Naive thymus-derived CD4-positive, alpha-beta T cell (primary cell): ENCODE results near the gene SNRNP70. TPM values are rescaled to one million over a fixed set of nuclear protein-coding genes. Genes with fewer than 3 reads are reported as not detected.
A peak's percentile ranks its signal among the peaks of the same experiment; 100 is the strongest.

ENCODE experiments used
- ATAC-seq: fragments of 150-1000 bp; cut with Tn5 transposase; 2 replicates; pipeline ENCODE4 v1.10.0; 2021; ENCODE audit warnings: mild to moderate bottlenecking, moderate library complexity
- CTCF ChIA-PET: fragments of 350-600 bp; sonication (Branson Sonifier 250); formaldehyde crosslinking; loops from one replicate; lab custom pipeline; 2021; ENCODE audit warnings: antibody characterized with exemption; lab: Charles Lee
- POLR2A ChIA-PET: fragments of 350-600 bp; sonication (Branson Sonifier 250); formaldehyde crosslinking; loops from one replicate; lab custom pipeline; 2021; ENCODE audit warnings: antibody characterized with exemption, inconsistent platforms; lab: Charles Lee
- DNase-seq, 9 donors: peaks; one replicate each; pipeline versions ENCODE4 v3.0.0 to v3.0.0-alpha.2; 2020 to 2022; ENCODE audit warnings: mixed read lengths in 1 of 9
- H3K27ac ChIP-seq: one replicate; pipeline ENCODE4 v1.7.0; 2013; ENCODE audit warnings: mild to moderate bottlenecking, low read depth, low read length, moderate library complexity
- H3K27me3 ChIP-seq, 2 donors: one replicate each; pipeline ENCODE4 v1.7.0; 2013; ENCODE audit warnings: low read length in 2 of 2, mild to moderate bottlenecking in 2 of 2, moderate library complexity in 2 of 2; ENCODE audit not compliant: control insufficient read depth in 2 of 2, insufficient read depth in 2 of 2
- H3K36me3 ChIP-seq, 3 experiments: 1 replicate in 2 of 3; 2 replicates in 1 of 3; pipeline ENCODE4 v1.7.0; 2013; ENCODE audit warnings: low read length in 3 of 3, mild to moderate bottlenecking in 3 of 3, moderate library complexity in 1 of 3; ENCODE audit not compliant: insufficient read depth in 3 of 3, control insufficient read depth in 2 of 3
- H3K4me1 ChIP-seq, 2 donors: one replicate each; pipeline ENCODE4 v1.7.0; 2013; ENCODE audit warnings: low read length in 2 of 2, mild to moderate bottlenecking in 2 of 2, moderate library complexity in 1 of 2; ENCODE audit not compliant: control insufficient read depth in 2 of 2, insufficient read depth in 2 of 2
- H3K4me3 ChIP-seq: 2 replicates; pipeline ENCODE4 v1.7.0; 2013; ENCODE audit warnings: mild to moderate bottlenecking, low read length
- H3K9me3 ChIP-seq, 3 experiments: 1 replicate in 2 of 3; 2 replicates in 1 of 3; pipeline ENCODE4 v1.7.0; 2013; ENCODE audit warnings: low read length in 3 of 3; ENCODE audit not compliant: control insufficient read depth in 2 of 3
- H3K27ac Mint-ChIP-seq, 9 donors: one replicate each; pipeline ENCODE4 v1.8.0; 2020 to 2022; ENCODE audit warnings: mixed read lengths in 9 of 9, mild to moderate bottlenecking in 8 of 9, moderate library complexity in 5 of 9, inconsistent platforms in 2 of 9
- H3K27me3 Mint-ChIP-seq, 5 donors: one replicate each; pipeline ENCODE4 v1.8.0; 2021 to 2022; ENCODE audit warnings: mixed read lengths in 5 of 5, mild to moderate bottlenecking in 1 of 5
- H3K36me3 Mint-ChIP-seq, 5 donors: one replicate each; pipeline ENCODE4 v1.8.0; 2020 to 2022; ENCODE audit warnings: mixed read lengths in 5 of 5, mild to moderate bottlenecking in 3 of 5, inconsistent platforms in 1 of 5
- H3K4me1 Mint-ChIP-seq, 7 donors: one replicate each; pipeline ENCODE4 v1.8.0; 2020 to 2022; ENCODE audit warnings: mixed read lengths in 7 of 7, mild to moderate bottlenecking in 3 of 7, inconsistent platforms in 1 of 7
- H3K4me3 Mint-ChIP-seq, 10 donors: one replicate each; pipeline ENCODE4 v1.8.0; 2020 to 2022; ENCODE audit warnings: mild to moderate bottlenecking in 10 of 10, mixed read lengths in 10 of 10, moderate library complexity in 6 of 10, inconsistent platforms in 2 of 10
- H3K9me3 Mint-ChIP-seq, 11 donors: one replicate each; pipeline ENCODE4 v1.8.0; 2020 to 2022; ENCODE audit warnings: mixed read lengths in 11 of 11, mild to moderate bottlenecking in 4 of 11, inconsistent platforms in 1 of 11, moderate library complexity in 1 of 11
- intact Hi-C, 2 donors: fragments of 100-400 bp; cut with micrococcal nuclease; formaldehyde crosslinking; loops; one replicate each; pipeline ENCODE4 v1.15.1; 2023
- polyA plus RNA-seq, 2 donors: library from polyadenylated mRNA; unstranded; fragments of 300-500 nt; fragmentation: Illumina TruSeq; gene quantifications; one replicate each; pipeline ENCODE4 v1.2.3, GENCODE V29; 2021
- total RNA-seq, 6 experiments: library from RNA in 5 of 6; stranded (reverse) in 5 of 6; gene quantifications; 1 replicate in 5 of 6; 2 replicates in 1 of 6; pipeline ENCODE4 v1.2.3 and lab custom pipeline; 2021 to 2026

Gene SNRNP70
- total and polyA plus RNA-seq, 7 experiments from 2014 or later, result 48.0 to 837 (median 326) TPM

DNA sequence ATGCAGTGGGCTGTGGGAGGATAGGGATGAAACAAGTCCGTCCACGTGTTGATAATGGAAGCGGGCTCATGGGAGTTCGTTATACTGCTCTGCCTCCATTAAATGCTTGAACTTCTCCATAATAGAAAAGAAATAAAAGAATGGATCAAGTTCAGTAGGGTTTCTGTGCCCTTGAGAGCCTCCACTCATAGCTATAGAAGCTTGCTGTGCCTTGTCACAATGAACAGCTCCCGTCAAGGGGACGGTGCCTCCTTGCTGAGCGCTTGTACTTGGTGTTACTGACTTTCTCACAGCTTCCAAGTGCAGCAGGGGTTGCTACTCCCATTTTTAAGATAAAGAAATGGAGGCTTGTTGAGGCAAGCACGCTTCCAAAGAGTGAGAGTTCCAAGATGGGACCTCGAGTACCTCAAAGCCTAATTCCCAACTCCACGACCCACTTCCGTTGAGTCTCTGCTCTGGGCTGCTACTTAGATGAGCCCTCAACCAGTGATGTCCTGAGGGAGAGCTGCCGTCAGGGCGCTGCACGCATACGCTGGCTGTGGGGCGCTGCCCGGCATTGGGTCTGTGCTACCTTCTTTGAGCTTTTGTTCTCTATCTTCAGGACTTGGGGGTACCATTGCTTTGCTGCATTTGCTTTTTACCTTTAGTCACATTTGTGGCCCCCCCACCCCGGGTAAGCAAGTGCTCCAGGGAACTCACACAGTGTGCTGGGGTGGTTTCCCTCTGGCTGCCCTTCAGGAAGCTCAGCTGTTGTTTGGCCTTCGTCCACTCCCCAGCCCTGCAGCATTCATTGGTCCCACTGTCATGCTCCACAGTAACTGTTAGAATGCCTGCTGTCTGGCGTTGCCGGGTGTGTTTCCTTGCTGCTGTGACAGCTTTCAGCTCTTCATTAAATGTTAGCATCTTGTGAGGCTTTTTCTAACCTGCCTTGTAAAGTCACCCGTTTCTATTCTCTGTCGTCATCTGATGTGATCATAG is 9.5 kb downstream of the SNRNP70 start:
- no peak overlapping the region for H3K4me3 Mint-ChIP-seq
- POLR2A ChIA-PET, result interaction anchor here (0.6 to 1.1 kb wide), 4 partner anchors 17 to 33 kb away, joined by 3 to 4 read pairs (median 3); no protein-coding TSS in a partner anchor

DNA sequence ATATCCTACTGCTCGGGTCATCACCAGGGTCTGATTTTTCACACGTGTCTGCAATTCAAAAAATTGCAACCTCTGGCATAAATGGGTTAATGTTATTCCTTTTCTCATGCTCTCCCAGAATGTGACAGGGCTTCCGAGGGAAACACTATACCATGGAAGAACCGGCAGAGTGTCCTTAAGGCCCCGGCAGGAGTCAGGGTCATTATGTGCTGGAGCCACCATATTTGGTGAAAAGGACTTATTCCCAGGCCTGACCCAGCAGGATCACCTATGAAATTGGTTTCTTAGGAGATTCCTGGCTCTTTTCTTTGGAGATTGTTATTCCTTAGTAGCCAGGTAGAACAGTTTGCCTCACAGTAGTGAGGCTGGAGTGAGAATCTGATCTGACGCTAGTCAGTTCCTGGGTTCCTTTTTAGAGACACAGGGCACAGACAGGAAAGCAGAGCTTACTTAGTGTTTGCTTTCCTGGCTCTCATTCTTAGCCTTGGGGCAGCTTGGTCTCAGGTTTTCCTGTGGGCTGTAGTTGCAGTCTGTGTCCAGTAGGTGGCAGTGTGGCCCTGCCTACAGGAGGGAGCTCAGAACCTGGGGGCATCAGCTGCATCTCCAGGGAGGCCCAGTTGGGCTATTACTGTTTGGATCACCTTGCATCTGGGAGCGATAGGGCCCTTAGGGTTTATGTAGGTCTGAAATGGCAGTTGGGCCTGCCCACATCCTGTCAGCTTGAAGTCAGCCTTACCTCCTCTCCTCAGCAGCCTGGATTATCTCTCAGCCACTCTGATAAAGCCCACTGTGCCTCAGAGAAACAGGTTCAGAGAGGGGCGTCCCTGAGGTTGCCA is 12.4 kb downstream of the SNRNP70 start:
- no peak overlapping the region for H3K4me3 ChIP-seq
- intact Hi-C loops, result loop anchor here (1.0 kb wide), 3 partner anchors 9 to 102 kb away; no protein-coding TSS in a partner anchor
- DNase-seq (peak; percentile 58 to 81 (median 73)), ATAC-seq (peak; percentile 97)
- no peaks in the 10 kb centered on the region for H3K27me3 ChIP-seq
- Mint-ChIP-seq H3K36me3 (peaks cover 5 to 27% (median 10%) of the 10 kb centered on the region in 5 donors), H3K4me3 (no peak overlapping the region), H3K27ac (peak overlapping the region in 5 of 9 donors; percentile 8 to 67 (median 49)), H3K4me1 (peaks cover 0 to 17% (median 12%) of the 10 kb centered on the region in 7 donors), H3K9me3 (peaks cover 0 to 1% (median 0%) of the 10 kb centered on the region in 11 donors), H3K27me3 (no peaks in the 10 kb centered on the region)
- peaks cover 0 to 6% of the 10 kb centered on the region in 2 donors for H3K4me1 ChIP-seq
- no peaks in the 10 kb centered on the region for H3K9me3 ChIP-seq
- H3K36me3 ChIP-seq, result peaks cover 25 to 97% (median 32%) of the 10 kb centered on the region in 3 experiments
- ChIA-PET POLR2A (interaction anchor here (0.7 to 1.7 kb wide), 8 partner anchors 9 to 100 kb away, joined by 3 to 7 read pairs (median 4); no protein-coding TSS in a partner anchor), CTCF (interaction anchor here (0.5 to 1.8 kb wide), 17 partner anchors 9 to 1679 kb away, joined by 3 to 28 read pairs (median 4); partner anchors contain the start of genes HRC and LIN7B)
- no peak overlapping the region for H3K27ac ChIP-seq

More for the DNA sequence above, 9.5 kb downstream of the SNRNP70 start:
- Histone ChIP-seq H3K4me3 (no peak overlapping the region), H3K27ac (no peak overlapping the region), H3K27me3 (no peaks in the 10 kb centered on the region), H3K9me3 (no peaks in the 10 kb centered on the region), H3K4me1 (peaks cover 0 to 6% of the 10 kb centered on the region in 2 donors), H3K36me3 (peaks cover 30 to 98% (median 39%) of the 10 kb centered on the region in 3 experiments)
- DNase-seq (no peak), ATAC-seq (no peak)
- intact Hi-C loops, result no loop called here
- peaks cover 13 to 33% (median 21%) of the 10 kb centered on the region in 7 donors for H3K4me1 Mint-ChIP-seq
- peaks cover 0 to 1% (median 0%) of the 10 kb centered on the region in 11 donors for H3K9me3 Mint-ChIP-seq
- peaks cover 0 to 33% (median 12%) of the 10 kb centered on the region in 5 donors for H3K36me3 Mint-ChIP-seq
- CTCF ChIA-PET, result interaction anchor here (0.5 to 0.7 kb wide), 2 partner anchors 115 to 220 kb away, joined by 3 to 4 read pairs; no protein-coding TSS in a partner anchor
- H3K27me3 Mint-ChIP-seq, result no peaks in the 10 kb centered on the region
- peak overlapping the region in 1 of 9 donors; percentile 36 for H3K27ac Mint-ChIP-seq

DNA sequence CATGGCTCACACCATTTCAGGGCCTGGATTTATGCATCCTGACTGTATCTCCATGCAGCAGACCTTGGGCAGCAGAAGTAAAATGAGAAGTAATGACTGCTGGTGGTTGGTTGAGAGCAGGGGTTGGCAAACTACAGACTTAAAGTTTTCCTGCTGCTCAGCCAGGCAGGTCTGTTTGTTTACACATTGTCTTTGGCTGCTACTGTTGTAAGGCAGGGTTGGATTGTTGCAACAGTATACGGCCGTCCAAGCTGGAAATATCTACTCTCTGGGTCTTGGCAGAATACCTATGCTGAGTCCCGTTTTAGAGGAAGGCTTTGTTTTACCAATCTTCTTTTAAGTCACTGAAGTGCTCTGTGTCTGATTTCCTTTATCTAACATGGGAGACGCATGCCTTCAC is 13.5 kb downstream of the SNRNP70 start:
- peak overlapping the region in 2 of 9 donors; percentile 49 to 52 for H3K27ac Mint-ChIP-seq
- intact Hi-C loops, result loop anchor here in 1 of 2 donors (1.0 kb wide), 1 partner anchor 48 kb away; no protein-coding TSS in a partner anchor
- H3K4me3 ChIP-seq, result no peak overlapping the region
- no peak for DNase-seq
- no peak overlapping the region for H3K27ac ChIP-seq
- H3K4me3 Mint-ChIP-seq, result no peak overlapping the region
- H3K4me1 ChIP-seq, result peaks cover 0 to 6% of the 10 kb centered on the region in 2 donors
- CTCF ChIA-PET, result interaction anchor here (0.7 to 1.8 kb wide), 6 partner anchors 13 to 110 kb away, joined by 3 to 28 read pairs (median 4); partner anchors contain the start of gene LIN7B
- H3K9me3 ChIP-seq, result no peaks in the 10 kb centered on the region
- H3K36me3 ChIP-seq, result peaks cover 25 to 97% (median 32%) of the 10 kb centered on the region in 3 experiments
- no peak for ATAC-seq
- no peaks in the 10 kb centered on the region for H3K27me3 ChIP-seq
- no peaks in the 10 kb centered on the region for H3K27me3 Mint-ChIP-seq
- H3K36me3 Mint-ChIP-seq, result peaks cover 5 to 27% (median 10%) of the 10 kb centered on the region in 5 donors
- H3K4me1 Mint-ChIP-seq, result peaks cover 0 to 17% (median 12%) of the 10 kb centered on the region in 7 donors
- POLR2A ChIA-PET, result interaction anchor here (1.4 to 1.7 kb wide), 2 partner anchors 11 to 50 kb away, joined by 4 read pairs; no protein-coding TSS in a partner anchor
- H3K9me3 Mint-ChIP-seq, result peaks cover 0 to 1% (median 0%) of the 10 kb centered on the region in 11 donors

DNA sequence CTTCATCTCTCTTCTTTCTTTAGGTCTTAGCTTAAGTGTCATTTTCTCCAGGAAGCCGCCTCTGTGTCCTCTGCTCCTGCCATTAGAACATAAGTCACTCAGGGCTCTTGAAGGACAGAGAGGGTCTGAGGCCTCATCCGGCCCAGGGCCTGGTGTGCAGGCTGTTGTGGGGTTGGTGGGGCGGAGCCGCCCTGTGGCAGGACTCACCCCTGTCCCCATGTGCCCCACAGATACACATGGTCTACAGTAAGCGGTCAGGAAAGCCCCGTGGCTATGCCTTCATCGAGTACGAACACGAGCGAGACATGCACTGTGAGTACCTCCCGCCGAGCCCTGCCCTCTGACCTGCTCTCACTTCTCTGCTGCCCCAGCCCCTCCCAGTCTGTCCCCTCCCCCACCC is 15.9 kb downstream of the SNRNP70 start:
- Histone ChIP-seq H3K27me3 (no peaks in the 10 kb centered on the region), H3K4me3 (no peak overlapping the region), H3K36me3 (peaks cover 25 to 98% (median 36%) of the 10 kb centered on the region in 3 experiments), H3K4me1 (peaks cover 0 to 6% of the 10 kb centered on the region in 2 donors), H3K27ac (no peak overlapping the region), H3K9me3 (no peaks in the 10 kb centered on the region)
- Mint-ChIP-seq H3K4me1 (peaks cover 0 to 15% (median 7%) of the 10 kb centered on the region in 7 donors), H3K4me3 (no peak overlapping the region), H3K9me3 (peaks cover 0 to 3% (median 0%) of the 10 kb centered on the region in 11 donors), H3K27ac (peak overlapping the region in 1 of 9 donors; percentile 53), H3K27me3 (no peaks in the 10 kb centered on the region), H3K36me3 (peaks cover 8 to 30% (median 16%) of the 10 kb centered on the region in 5 donors)
- DNase-seq (no peak), ATAC-seq (no peak)
- intact Hi-C loops, result no loop called here
- CTCF ChIA-PET, result interaction anchor here (2.0 kb wide), 1 partner anchor 45 kb away, joined by 5 read pairs; no protein-coding TSS in a partner anchor
- POLR2A ChIA-PET, result interaction anchor here (1.4 kb wide), 1 partner anchor 12 kb away, joined by 3 read pairs; the partner anchor contains the start of gene LIN7B

DNA sequence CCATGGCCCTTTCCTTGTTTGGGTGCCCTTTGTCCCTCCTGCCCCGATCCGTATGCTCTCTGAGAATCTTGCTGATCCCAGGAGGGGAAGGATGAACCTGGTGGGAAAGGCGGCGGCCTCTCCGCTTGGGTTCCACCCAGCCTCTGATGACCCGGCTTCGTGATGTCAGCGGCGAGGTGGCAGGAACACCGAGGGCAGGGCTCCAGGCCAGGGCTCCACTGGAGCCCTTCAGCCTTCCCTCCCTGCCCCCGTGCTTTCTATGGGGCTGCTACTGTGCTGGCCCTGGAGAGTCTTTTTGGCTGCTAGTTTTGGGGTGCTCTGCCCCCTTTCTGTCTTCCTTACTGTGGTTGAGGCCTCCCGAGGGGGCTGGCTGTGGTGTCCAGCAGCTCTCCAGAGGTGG is 17.1 kb downstream of the SNRNP70 start:
- no peaks in the 10 kb centered on the region for H3K27me3 ChIP-seq
- H3K4me3 ChIP-seq, result no peak overlapping the region
- peaks cover 0 to 21% (median 9%) of the 10 kb centered on the region in 7 donors for H3K4me1 Mint-ChIP-seq
- peak overlapping the region in 1 of 9 donors; percentile 72 for H3K27ac Mint-ChIP-seq
- no peak for DNase-seq
- no peak overlapping the region for H3K4me3 Mint-ChIP-seq
- peaks cover 0 to 3% (median 0%) of the 10 kb centered on the region in 11 donors for H3K9me3 Mint-ChIP-seq
- POLR2A ChIA-PET, result no interaction called here
- peaks cover 14 to 37% (median 21%) of the 10 kb centered on the region in 5 donors for H3K36me3 Mint-ChIP-seq
- H3K27me3 Mint-ChIP-seq, result no peaks in the 10 kb centered on the region
- no peak for ATAC-seq
- CTCF ChIA-PET, result no interaction called here
- H3K27ac ChIP-seq, result no peak overlapping the region
- peaks cover 25 to 98% (median 41%) of the 10 kb centered on the region in 3 experiments for H3K36me3 ChIP-seq
- intact Hi-C loops, result no loop called here
- H3K4me1 ChIP-seq, result peaks cover 0 to 4% of the 10 kb centered on the region in 2 donors
- H3K9me3 ChIP-seq, result no peaks in the 10 kb centered on the region
